Amygdala (tissue), 56 donors: ENCODE measurements around the gene MACROD1.

Source experiments
- DNase-seq, 56 donors: peaks; one replicate each; lab custom pipeline; 2025; lab: John Stamatoyannopoulos, UW

Gene MACROD1

DNA sequence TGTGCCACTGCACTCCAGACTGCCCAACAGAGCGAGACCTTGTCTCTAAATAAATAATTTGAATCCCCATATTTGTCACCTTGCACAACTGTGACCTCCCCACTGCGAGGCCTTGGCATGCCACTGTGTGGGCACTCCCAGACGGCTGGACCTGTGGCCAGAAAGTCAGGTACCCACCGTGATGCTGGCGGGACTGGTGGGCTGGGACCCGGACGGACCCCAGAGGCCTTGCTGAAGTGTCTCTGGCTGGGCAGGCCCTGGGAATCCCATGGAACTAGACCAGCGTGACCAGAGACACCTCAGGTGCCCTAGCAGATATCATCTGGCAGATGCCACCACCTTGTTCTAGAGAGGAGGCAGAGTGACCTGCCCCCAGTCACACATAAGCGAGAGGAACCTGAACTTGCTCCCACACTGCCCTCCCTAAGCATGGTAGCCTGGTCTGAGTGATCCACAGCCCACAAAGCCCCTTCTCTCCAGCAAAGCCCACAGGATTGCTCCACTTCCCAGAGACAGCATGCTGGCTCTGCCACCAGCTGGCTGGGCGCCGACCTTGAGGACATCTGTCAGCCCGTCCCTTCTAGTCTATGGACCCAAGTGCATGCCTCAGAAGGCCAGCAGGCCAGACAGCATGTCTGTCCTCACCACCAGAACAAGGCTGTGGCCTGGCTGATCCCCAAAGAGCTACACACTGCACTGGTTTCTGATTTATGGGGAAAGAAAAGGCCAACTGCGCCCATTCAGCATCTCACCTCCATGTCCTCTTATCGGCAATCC is 9.5 kb downstream of the MACROD1 start:
- DNase-seq: peak in 24 of 56 donors; percentile 3 to 71 (median 44)

DNA sequence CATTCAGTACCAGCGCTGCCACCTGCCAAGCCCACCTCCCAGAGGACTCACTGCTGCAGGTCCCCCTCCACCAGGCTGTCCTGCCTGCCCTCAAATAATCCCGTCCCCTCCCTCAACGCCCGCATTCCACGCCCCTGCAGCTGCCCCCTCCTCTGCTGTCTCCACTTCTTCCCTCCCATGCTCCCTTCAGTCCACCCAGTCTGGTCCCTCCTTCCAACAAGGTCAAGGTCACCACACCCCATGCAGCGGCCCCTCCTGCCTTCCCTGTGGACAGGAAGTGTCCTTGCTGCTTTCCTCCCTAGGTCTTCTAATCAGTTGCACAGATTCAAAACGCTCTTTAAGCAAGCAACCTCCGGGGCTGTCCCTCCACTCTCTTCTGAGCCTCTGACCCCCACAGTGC is 12.1 kb downstream of the MACROD1 start:
- DNase-seq: no peak

DNA sequence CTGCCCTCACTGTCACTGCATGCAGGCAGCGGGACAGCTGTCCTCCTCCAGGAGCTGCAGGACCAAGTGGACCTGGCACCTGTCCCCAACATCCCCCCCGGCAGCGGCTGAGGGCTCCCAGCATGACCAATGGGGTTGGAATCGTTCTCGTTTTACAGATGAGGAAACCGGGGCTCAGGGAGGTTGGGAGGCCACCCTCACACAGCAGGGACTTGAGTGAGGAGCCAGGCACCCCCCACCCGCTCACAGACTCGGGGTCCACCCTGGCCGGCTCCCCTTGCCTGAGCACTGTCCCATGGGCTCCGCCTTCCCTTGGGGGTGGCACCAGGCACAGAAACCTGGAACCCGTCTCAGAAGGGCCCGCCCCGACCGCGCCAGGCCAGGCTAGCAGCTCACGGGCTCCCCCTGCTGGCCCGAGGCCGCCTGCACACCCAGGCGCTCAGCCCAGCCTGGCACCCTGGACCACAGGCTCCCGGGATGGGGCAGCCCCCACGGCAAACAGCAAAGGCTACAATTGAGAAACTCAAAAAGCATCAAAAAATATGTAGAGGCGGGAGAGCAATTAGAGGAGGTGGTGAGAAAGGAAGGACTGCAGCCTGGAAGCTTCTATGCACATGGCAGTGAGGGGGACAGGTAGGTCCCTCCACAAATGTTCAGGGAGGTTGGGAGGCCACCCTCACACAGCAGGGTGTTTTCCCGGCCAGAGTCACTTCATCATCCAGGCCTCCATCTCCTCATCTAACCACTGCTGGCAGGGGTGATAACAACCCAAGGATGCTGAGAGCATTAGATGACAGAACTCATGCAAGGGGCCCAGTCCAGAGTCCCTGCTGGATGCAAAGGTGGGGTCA is 12.8 kb downstream of the MACROD1 start:
- DNase-seq: peak in 41 of 56 donors; percentile 18 to 74 (median 40)

DNA sequence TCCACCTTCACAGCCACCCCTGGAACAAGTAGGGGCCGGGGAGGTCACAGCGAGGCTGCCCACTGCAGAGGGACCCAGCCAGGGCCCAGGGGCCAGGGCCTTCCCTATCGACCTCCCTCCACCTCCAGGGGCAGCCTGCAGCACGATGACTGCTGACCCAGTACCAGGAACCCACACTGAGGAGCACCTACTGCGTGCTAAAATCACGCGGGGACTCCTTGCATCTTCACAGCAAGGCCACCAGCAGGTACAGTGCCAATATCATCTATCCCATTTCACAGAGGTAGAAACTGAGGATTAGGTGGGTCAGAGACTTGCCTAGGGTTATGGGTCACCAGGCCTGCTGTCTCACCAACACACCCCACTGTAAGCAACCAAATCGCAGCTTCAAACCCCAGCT is 14.6 kb downstream of the MACROD1 start:
- no peak for DNase-seq

DNA sequence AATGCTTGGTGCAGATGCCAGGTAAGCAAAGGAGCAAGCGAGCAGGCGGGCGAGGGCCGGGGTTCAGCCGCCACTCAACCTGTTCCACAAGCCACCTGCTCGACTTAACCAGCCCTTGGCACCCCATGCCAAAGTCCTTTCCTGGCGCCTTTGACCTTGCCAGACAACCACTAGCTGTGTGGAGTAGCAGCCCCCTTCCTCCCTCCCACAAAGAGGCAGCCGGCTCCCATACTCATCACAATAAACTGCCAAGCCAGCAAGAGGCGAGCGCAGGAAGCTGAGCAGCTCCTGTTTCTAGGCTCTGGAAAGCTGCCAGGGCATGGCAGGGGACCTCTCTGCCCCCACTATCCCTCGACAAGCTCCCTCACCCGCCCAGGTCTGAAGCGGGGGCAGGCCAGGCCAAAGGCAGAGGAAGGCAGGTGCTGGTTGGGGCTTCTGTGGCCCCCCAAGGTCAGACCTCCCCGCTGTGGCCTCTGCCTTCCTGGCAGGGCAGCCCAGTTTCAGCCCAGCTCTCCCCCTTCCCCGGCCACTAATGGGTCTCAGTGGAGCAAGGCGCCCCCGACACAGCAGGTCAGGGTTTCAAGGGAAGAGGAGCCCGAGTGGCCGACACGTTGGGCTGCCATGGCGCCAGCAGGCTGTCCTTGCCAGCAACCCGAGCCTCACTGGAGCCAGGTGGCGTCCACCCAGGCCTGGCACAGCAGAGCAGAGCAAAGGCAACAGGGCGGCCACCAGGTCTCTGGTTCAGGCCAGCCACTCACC is 15.3 kb downstream of the MACROD1 start:
- peak in 26 of 56 donors; percentile 10 to 71 (median 36) for DNase-seq

DNA sequence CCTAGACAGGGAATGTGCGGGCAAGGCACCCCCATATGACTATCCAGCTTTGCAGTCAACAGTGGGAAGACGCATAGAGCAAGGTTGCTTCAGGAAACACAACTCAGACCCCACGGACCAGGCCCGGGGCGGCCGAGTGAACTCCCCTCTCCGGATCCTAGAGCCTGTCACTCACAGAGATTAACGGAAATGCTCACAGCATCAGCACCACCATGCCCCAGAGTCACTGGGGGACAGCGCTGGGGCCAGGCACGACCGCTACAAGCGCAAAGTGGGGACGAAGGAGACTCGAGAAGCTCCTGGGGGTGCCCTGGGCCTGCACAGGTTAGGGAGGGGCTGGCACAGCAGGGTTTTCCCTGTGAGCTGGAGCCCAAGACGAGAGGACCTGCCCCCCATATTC is 15.9 kb downstream of the MACROD1 start:
- DNase-seq: no peak

DNA sequence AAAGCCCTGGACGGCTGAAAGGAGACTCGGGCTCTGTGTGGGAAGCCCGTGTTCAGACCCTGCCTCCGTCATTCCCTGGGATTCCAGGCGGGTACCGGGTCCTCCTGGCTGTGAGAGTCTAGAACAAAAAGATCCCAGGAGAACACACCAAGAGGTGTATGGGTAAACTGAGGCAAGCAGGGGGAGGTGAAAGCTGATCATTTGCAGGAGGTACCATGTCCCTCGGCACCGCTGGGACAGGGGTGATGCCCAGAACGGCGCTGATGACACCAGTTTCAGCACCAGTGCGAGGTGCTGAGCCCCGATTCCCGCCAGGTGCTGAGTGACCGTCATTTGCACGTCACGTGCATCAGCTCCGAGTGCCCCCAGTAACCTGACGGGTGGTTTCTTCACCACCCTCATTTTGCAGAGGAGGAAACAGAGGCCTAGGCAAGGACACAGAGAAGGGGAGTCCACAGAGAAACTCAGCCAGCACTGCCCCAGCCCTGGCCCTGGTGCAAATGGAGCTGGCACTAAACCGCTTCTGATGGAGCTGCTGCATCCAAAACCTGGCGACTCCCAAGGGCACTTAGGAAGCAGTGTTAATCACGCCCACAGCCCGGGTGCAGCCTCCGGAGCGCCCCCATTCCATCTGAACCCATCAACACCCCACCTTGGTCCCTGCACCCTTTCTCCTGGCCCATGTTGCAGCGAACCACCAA is 16.8 kb downstream of the MACROD1 start:
- DNase-seq: no peak

DNA sequence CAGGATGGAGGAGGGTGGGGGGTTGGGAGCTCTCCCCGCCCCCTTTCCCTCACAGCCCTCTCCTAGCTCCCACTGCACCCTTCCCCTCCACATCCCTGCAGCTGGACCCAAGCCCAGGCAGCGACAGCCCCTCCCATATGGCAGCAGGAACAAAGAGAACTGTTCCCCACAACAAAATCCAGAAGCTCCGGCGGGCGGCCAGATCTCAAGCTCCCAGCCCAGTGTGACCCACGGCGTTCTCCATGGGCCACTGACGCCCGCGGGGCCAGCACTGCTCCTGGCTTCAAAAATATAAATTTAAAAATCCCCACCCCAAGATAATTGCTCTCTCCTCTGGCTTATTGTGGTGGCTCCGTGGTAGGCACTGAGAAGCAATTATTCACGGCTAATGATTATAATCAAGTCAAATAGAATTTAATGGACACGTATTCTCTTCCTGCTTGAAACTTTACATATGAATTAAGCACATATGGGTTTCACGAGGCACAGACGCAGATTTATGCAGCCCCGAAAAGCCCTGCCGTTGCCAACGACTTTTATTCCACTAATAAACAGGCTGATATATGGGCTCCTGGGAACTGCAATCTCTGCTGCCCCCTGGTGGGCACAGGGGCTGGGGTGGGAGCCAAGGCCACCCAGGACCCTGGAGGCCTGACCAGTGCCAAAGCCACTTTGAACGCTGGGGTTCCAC is 17.5 kb downstream of the MACROD1 start:
- DNase-seq: peak; percentile 42 to 94 (median 81)

DNA sequence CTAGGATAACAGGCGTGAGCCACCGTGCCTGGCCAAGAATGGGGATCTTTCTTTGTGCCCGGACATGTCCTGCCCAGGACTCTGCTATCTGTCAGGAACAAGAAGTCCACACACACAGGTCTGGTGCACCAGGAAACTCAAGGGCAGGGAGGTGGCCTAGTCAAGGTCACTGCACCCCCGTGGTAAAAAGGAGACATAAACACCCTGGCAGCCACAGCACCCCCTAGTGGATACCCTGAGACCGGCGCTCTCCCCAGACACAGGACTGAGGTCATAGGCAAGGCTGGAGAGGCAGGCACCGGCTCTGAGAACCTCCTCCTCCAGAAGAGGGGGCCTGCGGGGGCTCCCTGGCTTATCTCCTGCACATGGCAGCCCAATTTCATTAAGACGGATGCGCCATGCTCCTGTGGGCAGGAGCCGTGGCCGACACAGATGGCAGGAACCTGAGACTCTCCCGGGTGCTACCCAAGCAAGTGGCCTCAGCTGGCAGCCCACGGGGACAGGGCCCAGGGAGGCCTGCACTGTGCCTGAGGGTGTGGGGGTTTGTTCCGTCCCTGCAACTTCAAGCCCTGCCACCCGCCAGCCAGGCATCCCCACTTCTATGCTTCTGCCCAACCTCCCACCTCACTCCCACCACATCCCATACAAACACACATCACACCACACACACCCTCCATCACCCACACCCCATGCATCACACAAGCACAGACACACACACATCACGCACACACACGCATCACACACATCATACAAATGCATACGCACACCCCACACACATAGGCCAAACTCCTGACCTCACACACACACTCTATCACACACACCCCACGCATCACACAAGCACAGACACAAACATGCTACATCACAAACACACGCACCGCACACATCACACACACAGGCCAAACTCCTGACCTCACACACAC is 19.6 kb downstream of the MACROD1 start:
- DNase-seq: peak in 15 of 56 donors; percentile 11 to 52 (median 26)

DNA sequence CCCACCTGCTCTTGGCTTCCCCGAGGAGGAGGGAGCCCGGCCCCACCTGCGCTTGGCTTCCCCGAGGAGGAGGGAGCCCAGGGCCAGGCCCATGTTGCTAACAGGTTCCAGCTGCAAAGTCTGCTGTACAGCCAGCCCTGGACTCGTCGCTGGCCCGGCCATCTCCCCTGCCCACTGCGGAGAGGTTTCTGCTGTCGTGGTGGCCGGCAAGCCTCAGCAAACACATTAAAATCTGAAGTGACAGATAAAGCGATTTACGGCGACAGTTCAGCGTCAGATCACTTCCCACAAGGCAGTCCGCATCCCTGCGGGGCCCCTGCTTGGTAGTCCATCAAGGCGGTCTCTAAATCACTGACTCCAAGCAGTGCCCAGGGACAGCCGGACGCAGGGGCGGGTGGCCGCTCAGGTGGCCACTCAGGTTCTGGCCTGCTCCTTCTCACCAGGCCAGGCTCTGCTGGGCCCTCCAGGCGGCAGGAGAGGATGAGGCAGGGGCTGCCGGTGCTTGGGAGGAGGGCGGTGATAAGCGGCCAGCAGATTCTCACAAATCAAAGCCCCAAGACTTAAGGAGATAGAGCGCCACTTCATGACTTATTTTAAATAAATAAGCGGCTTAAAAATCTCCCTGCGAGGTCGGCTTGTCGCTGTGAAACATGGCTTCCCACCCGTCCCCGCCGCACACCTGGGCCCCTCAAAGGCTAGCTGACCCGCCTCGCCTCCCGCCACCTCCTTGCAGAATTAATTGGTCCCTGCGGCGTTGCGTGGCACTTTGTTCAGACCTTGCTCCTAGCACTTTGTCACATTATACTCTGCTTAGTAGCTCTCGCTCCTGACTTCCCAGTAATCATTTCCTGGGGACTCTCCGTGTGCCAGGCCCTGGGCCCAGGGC is 21.1 kb downstream of the MACROD1 start:
- DNase-seq: no peak

DNA sequence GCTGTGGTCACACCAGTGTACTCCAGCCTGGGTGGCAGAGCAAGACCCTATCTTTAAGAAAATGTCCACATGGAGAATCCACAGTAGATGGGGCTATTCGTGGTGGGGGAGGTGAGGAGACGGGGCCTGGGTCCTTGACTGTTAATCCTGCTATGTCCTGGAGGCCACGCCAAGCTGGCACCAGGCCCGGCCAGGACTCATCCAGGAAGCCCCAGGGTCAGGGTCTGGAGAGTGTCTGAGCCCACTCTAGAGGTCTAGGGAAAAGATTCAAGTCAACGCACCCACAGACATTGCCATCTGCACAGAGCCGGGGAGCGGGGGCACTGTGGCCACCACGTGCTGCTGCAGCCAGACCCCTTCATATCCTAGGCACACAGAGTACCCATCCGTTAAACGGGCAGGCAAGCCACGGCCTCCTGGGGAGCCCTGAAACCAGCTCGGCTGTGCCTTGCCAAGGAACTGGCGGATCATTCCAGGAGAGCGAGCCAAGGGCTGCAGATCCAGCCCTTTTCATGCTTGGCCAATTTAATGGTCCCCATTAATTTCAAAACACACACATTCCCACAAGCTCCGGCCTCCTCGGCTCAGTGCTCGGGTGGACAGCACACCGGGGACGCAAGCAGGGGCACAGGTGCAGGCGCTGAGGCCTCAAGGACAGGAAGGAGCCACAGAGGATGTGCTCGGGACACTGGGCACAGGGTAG is 24.7 kb downstream of the MACROD1 start:
- peak in 20 of 56 donors; percentile 14 to 73 (median 41) for DNase-seq

DNA sequence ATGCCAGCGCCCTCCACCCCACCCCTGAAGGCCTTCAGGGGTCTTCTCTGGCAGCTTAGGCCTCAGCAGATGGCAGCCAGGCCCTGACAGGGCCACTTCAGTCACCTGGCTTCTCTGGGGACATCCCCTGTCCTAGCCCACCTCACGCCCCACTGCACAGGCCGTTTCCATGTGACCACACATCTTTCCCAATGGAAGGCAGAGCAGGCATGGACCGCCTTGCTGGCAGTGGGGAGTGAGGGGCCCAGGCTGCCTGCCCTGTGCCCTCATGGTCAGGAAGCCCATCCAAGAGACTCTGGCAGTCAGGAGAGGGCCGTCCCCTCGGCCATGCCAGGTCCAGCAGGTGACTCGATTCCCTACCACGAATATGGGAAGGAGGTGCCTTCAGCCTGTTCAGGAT is 25.8 kb downstream of the MACROD1 start:
- no peak for DNase-seq

DNA sequence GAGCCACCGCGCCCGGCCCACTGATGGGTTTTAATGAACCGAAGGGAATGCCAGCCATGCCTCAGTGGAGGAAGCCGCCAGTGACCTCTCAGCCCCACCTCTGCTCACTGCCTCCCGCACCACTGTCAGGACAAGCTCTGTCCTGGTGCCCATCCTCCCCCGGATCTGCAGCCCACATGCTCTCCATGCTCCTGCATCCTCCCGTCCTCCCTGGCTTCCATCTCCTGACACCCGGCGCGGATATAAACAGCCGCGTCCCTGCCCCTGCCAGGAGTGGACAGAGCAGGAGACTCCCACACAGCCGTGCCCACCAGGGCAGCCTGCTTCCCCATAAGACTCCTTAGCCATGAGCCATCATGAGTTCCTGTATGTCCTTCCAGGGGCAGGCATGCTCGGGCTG is 26.9 kb downstream of the MACROD1 start:
- DNase-seq: no peak

DNA sequence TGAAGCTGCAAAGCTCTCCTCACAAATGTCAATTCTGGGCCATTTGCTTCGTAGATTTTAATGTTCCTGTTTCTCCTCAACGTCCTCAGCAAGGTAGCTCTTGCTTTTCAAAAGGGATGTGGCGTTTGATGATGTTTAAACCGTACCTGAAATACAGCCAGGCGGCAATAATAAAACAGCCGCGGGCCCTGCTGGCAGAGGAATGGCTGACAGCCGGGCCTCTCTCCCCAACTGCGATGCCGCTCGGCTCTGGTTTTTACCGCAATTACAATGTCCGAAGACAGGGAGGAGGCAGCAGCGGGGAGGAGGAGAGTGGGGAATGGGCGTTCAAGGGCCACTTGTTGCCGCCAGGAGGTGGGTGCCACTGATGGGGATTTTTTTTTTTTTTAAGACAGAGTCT is 27.5 kb downstream of the MACROD1 start:
- DNase-seq: no peak

DNA sequence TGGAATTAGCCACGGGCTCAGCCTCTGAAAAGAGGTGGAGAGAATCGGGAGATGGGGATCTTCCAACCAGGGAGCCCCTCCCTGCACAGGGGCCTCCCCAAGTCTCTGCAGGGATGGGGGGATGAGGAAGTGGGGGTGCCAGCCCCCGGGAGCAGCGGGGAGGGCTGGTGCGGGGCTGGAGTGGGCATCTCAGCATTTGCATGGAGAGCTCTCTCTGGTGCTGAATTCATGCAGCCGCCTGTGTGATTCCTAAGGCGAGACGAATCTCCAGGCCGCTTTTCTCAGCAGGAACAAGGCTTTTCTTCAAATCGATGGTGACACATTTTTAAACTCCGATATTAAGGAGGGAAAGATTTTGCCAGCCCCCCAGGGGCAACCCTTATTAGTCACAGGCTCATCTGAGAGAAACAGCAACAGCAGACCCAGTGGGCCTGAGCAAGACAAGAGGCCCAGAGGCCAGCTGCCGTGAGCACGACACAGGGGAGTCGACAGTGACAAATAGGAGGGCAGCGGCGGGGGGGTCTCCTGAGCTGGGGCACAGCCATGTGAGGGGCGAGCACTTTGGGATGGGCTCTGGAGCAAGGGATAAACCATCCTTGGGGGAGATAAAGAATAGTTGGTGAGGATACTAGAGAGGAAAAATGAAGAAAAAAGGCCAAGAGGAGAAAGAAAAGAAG is 29.0 kb downstream of the MACROD1 start:
- no peak for DNase-seq

DNA sequence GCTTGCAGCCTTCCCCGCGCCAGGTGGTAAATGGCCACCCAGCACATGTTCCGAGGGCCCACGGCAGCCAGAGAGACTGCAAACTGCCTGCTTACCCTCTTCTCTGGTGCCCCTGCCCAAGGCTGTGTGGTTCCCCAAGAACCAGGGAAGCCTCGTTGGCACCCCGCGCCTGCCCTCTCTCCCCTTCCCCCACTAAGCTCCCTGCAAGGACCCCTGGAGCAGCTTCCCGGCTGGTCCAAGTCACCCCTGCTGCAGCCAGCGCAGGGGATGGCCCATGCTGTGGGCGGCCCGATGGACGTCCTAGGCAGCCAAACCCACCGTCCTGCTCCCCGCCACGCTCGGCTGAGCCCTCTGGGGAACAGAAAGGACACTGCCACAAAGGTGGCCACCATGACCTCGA is 30.2 kb downstream of the MACROD1 start:
- no peak for DNase-seq
